Suprapubic skin (tissue), 4 donors: ENCODE data around the gene SLC13A2. TPM values are rescaled to one million over a fixed set of nuclear protein-coding genes. Genes with fewer than 3 reads are reported as not detected.

Experiments used
- DNase-seq, 2 donors: peaks; one replicate each; pipeline ENCODE4 v3.0.0-alpha.2; 2019; ENCODE audit warnings: low spot score in 2 of 2
- H3K27ac ChIP-seq: fragments of 200-600 bp; sonication (generic); one replicate; pipeline ENCODE4 v1.5.1; 2019
- H3K27me3 ChIP-seq: fragments of 200-600 bp; sonication (generic); one replicate; pipeline ENCODE4 v1.5.1; 2019
- H3K36me3 ChIP-seq: fragments of 200-600 bp; sonication (generic); one replicate; pipeline ENCODE4 v1.5.1; 2019
- H3K4me1 ChIP-seq: fragments of 200-600 bp; sonication (generic); one replicate; pipeline ENCODE4 v1.5.1; 2019
- H3K4me3 ChIP-seq: fragments of 200-600 bp; sonication (generic); one replicate; pipeline ENCODE4 v1.5.1; 2019; ENCODE audit warnings: mild to moderate bottlenecking
- H3K9me3 ChIP-seq: fragments of 200-600 bp; sonication (generic); one replicate; pipeline ENCODE4 v1.5.1; 2019
- EP300 ChIP-seq: sonication (generic); formaldehyde crosslinking; IDR thresholded peaks from one replicate; pipeline ENCODE4 v1.6.1; 2017; ENCODE audit warnings: antibody characterized with exemption
- POLR2A ChIP-seq, 2 donors: fragments of 450-650 bp; IDR thresholded peaks; one replicate each; pipeline ENCODE4 v1.6.1; 2017; ENCODE audit warnings: antibody characterized with exemption in 2 of 2, mild to moderate bottlenecking in 2 of 2, moderate library complexity in 2 of 2
- POLR2AphosphoS5 ChIP-seq, 3 donors: sonication (generic); formaldehyde crosslinking; IDR thresholded peaks; one replicate each; pipeline ENCODE4 v1.6.1; 2017; ENCODE audit warnings: antibody characterized with exemption in 3 of 3
- WGBS: methylation state at CpG from one replicate; pipeline ENCODE4 v1.1.5; 2018; 5-methylcytosine and 5-hydroxymethylcytosine counted together
- total RNA-seq, 4 donors: library from RNA; depleted of rRNA; stranded (reverse); fragments of >200 nt; gene quantifications; one replicate each; pipeline ENCODE4 v1.1.0, GENCODE V29; 2016
- TF ChIP-seq, protein P1 (sequence below), 2 donors: fragments of 200-600 bp in 1 of 2; fragments of 450-650 bp in 1 of 2; sonication (generic) in 1 of 2; IDR thresholded peaks; one replicate each; pipeline ENCODE4 v1.5.1; 2016 to 2019; ENCODE audit warnings: antibody characterized with exemption in 2 of 2, mild to moderate bottlenecking in 1 of 2, moderate library complexity in 1 of 2

SLC13A2 gene
- total RNA-seq, 4 donors from 2014 or later: 9.7 to 22.0 (median 14.8) TPM

DNA sequence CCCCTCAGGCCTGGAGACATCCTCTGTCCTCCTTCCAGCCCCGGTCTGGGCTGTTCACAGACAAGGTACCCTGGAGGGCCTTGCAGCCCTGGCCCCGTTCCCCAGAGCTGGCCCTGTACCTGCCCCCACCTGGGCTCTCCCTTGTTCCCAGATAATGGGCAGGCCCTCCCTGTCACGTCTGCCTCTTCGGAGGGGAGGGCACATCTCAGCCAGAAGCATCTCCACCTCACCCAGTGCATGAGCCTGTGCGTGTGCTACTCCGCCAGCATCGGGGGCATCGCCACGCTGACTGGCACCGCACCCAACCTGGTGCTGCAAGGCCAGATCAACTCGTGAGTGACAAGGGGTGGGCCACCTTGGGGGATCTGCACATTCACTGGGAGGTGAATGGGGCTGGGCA, 17.8 kb downstream of the SLC13A2 start:
- WGBS: 66% methylated on average over 6 of the region's 11 CpGs
- Histone ChIP-seq H3K9me3 (no peaks in the 10 kb centered on the region), H3K4me3 (no peak overlapping the region), H3K36me3 (no peaks in the 10 kb centered on the region), H3K27ac (no peak overlapping the region), H3K27me3 (peaks cover 18% of the 10 kb centered on the region), H3K4me1 (peaks cover 12% of the 10 kb centered on the region)
- no peak for DNase-seq
- TF ChIP-seq POLR2AphosphoS5 (IDR thresholded peaks at IDR 0.05) (no peak), POLR2A (IDR thresholded peaks at IDR 0.05) (no peak), EP300 (no peak)
- TF ChIP-seq, protein P1, sequence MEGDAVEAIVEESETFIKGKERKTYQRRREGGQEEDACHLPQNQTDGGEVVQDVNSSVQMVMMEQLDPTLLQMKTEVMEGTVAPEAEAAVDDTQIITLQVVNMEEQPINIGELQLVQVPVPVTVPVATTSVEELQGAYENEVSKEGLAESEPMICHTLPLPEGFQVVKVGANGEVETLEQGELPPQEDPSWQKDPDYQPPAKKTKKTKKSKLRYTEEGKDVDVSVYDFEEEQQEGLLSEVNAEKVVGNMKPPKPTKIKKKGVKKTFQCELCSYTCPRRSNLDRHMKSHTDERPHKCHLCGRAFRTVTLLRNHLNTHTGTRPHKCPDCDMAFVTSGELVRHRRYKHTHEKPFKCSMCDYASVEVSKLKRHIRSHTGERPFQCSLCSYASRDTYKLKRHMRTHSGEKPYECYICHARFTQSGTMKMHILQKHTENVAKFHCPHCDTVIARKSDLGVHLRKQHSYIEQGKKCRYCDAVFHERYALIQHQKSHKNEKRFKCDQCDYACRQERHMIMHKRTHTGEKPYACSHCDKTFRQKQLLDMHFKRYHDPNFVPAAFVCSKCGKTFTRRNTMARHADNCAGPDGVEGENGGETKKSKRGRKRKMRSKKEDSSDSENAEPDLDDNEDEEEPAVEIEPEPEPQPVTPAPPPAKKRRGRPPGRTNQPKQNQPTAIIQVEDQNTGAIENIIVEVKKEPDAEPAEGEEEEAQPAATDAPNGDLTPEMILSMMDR (IDR thresholded peaks at IDR 0.05): no peak

DNA sequence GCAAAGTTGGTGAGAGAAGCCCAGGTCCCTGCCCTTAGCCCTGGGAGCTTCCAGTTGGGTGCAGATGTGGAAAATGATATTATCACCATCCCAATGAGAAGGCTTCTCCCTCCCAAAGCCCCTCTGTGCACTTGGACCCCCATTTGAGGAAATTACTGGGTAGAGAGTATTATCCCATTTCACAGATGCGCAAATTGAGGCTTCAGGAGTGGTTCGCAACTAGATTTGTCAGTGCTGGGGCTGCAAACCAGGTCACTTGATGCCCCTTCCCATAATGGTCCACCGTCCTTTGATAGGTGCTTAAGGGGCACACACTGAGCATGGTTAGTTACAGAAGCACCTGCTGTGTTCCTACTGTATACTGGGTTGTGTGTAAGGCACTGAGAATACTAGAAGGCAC, 18.4 kb downstream of the SLC13A2 start:
- WGBS: 94% methylated on average over 3 of the region's 3 CpGs
- TF ChIP-seq, protein P1 (IDR thresholded peaks at IDR 0.05): no peak
- TF ChIP-seq POLR2AphosphoS5 (IDR thresholded peaks at IDR 0.05): no peak
- TF ChIP-seq POLR2A (IDR thresholded peaks at IDR 0.05): no peak
- TF ChIP-seq EP300: no peak
- H3K27me3 ChIP-seq: peaks cover 18% of the 10 kb centered on the region
- no peak overlapping the region for H3K4me3 ChIP-seq
- no peak for DNase-seq
- peak overlapping the region; percentile 14 for H3K27ac ChIP-seq
- H3K4me1 ChIP-seq: peaks cover 18% of the 10 kb centered on the region
- H3K36me3 ChIP-seq: no peaks in the 10 kb centered on the region
- H3K9me3 ChIP-seq: no peaks in the 10 kb centered on the region

DNA sequence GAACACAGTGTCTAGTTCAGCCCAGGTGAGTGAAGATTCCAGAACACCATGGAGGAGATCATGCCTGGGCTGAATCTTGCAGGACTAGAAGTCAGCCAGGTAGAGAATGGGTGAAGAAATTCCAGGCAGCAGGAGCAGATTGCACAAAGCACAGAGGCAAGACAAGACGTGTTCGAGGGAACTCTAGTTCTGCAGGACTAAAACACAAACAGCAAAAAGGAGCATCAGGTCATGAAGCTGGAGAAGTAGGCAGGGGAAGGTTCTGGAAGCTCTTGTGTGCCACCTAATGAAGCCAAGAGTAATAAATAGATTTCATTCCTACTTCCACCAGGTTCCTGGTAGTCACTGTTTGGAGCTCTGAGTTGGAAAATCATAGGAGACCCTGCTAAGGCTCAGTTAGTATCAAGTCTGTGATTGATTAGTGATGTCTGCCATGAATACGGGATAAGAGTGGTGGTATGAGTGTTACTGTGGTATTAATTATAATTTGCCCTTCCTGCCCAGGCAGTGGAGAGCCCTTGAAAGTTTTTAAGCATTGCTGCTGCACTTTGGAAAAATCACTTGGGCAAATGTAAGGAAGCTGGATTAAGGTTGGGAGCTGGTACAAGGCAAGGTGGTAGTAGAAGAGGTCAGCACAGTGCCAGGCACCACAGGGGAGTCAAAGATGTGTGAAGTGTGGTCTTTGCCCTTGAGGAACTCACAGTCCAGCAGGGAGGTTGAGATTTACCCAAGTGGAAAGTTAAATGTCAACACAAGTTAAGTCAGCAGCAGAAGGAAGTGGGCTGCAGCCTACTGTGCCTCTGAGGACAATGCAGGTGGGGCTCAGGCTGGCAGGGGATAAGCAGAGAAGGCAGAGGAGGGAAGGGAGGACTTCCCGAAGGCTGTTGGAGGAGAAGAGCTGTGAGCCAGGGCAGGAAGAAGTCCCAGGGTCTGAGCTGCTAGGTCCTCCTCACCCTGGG, 19.2 kb downstream of the SLC13A2 start:
- WGBS: 39% methylated on average over 4 of the region's 4 CpGs
- no peak for DNase-seq
- H3K36me3 ChIP-seq: no peaks in the 10 kb centered on the region
- no peak for TF ChIP-seq EP300
- TF ChIP-seq, protein P1 (IDR thresholded peaks at IDR 0.05): no peak
- no peak for TF ChIP-seq POLR2AphosphoS5 (IDR thresholded peaks at IDR 0.05)
- TF ChIP-seq POLR2A (IDR thresholded peaks at IDR 0.05): no peak
- no peaks in the 10 kb centered on the region for H3K9me3 ChIP-seq
- H3K4me3 ChIP-seq: no peak overlapping the region
- H3K4me1 ChIP-seq: peaks cover 25% of the 10 kb centered on the region
- H3K27ac ChIP-seq: no peak overlapping the region
- peaks cover 18% of the 10 kb centered on the region for H3K27me3 ChIP-seq

DNA sequence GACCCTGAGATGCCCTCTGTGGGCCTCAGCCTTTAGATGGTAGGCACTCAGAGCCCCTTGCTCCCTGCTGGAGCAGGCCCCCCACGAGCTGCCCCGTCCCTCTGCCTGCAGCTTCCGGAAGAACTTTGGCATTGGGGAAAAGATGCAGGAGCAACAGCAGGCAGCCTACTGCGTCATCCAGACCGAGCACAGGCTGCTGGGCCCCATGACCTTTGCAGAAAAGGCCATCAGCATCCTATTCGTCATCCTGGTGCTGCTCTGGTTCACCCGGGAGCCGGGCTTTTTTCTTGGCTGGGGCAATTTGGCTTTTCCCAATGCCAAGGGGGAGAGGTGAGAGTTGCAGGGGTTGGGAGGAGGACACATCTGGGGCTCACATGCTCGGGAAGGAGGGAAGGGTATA, 20.0 kb downstream of the SLC13A2 start:
- Histone ChIP-seq H3K27ac (no peak overlapping the region), H3K4me1 (peaks cover 34% of the 10 kb centered on the region), H3K9me3 (no peaks in the 10 kb centered on the region), H3K27me3 (peaks cover 12% of the 10 kb centered on the region), H3K36me3 (no peaks in the 10 kb centered on the region), H3K4me3 (no peak overlapping the region)
- no peak for DNase-seq
- 56% methylated on average over 6 of the region's 9 CpGs for WGBS
- TF ChIP-seq POLR2A (IDR thresholded peaks at IDR 0.05): no peak

DNA sequence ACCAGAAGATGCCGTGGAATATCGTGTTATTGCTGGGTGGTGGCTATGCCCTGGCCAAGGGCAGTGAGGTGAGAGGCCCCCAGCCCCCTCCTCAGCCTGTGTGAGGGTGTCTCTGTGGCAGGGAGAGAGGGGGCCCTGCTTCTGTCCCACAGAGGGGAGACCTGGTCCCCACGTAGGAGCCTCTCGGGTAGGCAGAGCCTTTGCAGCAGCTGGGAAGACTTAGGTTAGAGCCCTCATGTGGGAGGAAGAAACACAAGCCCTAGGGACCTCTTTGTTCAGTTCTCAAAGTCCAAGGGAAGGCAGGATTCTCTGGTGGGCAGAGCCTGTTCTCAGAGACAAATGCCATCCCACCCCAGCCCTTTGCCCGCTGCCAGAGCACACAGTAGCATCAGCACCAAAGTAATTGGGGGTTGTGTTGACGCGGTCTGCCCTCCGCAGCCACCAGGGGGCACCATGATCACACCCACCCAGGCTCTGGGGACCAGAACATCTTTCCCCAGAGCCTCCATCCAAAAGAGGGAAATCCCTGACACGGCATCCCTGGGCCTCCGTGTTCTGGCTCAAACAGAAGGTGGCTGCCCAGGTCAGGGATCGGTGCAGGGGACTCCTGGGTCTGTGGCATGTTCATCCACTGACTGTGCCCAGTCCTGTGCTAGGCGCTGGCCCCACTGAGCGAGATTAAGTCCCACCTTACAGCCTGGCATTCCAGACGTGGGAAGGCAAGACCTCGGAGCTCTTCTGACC, 21.2 kb downstream of the SLC13A2 start:
- Histone ChIP-seq H3K9me3 (no peaks in the 10 kb centered on the region), H3K27me3 (peaks cover 11% of the 10 kb centered on the region), H3K4me1 (peaks cover 45% of the 10 kb centered on the region), H3K36me3 (no peaks in the 10 kb centered on the region), H3K4me3 (no peak overlapping the region), H3K27ac (no peak overlapping the region)
- WGBS: 45% methylated on average over 11 of the region's 15 CpGs
- no peak for DNase-seq
- TF ChIP-seq EP300: no peak
- TF ChIP-seq, protein P1 (IDR thresholded peaks at IDR 0.05): peak; percentile 73 to 83
